ENCODE results near the gene CLCA2. TPM values are rescaled to one million over a fixed set of nuclear protein-coding genes. Genes with fewer than 3 reads are reported as not detected.
A peak's percentile ranks its signal among the peaks of the same experiment; 100 is the strongest.

The CLCA2 gene
- total RNA-seq, 1 experiment from 2014 or later = not detected

GRCh38 chr1:86409416-86410021, 14.5 kb upstream of the CLCA2 start:
- no peaks in the 10 kb centered on the region for H3K4me1 ChIP-seq (replicated peaks)

GRCh38 chr1:86410879-86411278, 13.1 kb upstream of the CLCA2 start:
- no peak for DNase-seq (ENCODE audit: low read depth in 1 of 2, low spot score in 2 of 2)
- peaks cover 9% of the 10 kb centered on the region; the same call in 1 of the 2 replicates for H3K27me3 ChIP-seq (replicated peaks)
- H3K4me1 ChIP-seq (replicated peaks) = no peaks in the 10 kb centered on the region
- no peaks in the 10 kb centered on the region for H3K9me3 ChIP-seq (replicated peaks)
- no peak overlapping the region for H3K4me3 ChIP-seq
- no peak overlapping the region for H3K27ac ChIP-seq
- H3K36me3 ChIP-seq = no peaks in the 10 kb centered on the region

More at GRCh38 chr1:86409416-86410021, 14.5 kb upstream of the CLCA2 start:
- no peak overlapping the region for H3K27ac ChIP-seq
- H3K9me3 ChIP-seq (replicated peaks) = no peaks in the 10 kb centered on the region
- no peak for DNase-seq (ENCODE audit: low read depth in 1 of 2, low spot score in 2 of 2)
- H3K27me3 ChIP-seq (replicated peaks) = peaks cover 11% of the 10 kb centered on the region; the same call in 1 of the 2 replicates
- H3K4me3 ChIP-seq = no peak overlapping the region
- H3K36me3 ChIP-seq = no peaks in the 10 kb centered on the region

GRCh38 chr1:86416343-86416742, 7.6 kb upstream of the CLCA2 start:
- H3K27ac ChIP-seq = no peak overlapping the region
- H3K4me3 ChIP-seq = no peak overlapping the region
- H3K27me3 ChIP-seq (replicated peaks) = no peaks in the 10 kb centered on the region
- H3K9me3 ChIP-seq (replicated peaks) = no peaks in the 10 kb centered on the region
- H3K4me1 ChIP-seq (replicated peaks) = peaks cover 13% of the 10 kb centered on the region
- H3K36me3 ChIP-seq = no peaks in the 10 kb centered on the region
- no peak for DNase-seq (ENCODE audit: low read depth in 1 of 2, low spot score in 2 of 2)

- Histone ChIP-seq H3K27ac (no peak overlapping the region), H3K4me3 (no peak overlapping the region), H3K9me3 (replicated peaks) (no peaks in the 10 kb centered on the region), H3K4me1 (replicated peaks) (peaks cover 25% of the 10 kb centered on the region), H3K36me3 (no peaks in the 10 kb centered on the region), H3K27me3 (replicated peaks) (no peaks in the 10 kb centered on the region)
- DNase-seq (ENCODE audit: low read depth in 1 of 2, low spot score in 2 of 2) = no peak
Measured at GRCh38 chr1:86419277-86419903, 4.6 kb upstream of the CLCA2 start.

GRCh38 chr1:86421601-86422280, 2.2 kb upstream of the CLCA2 start:
- Histone ChIP-seq H3K4me3 (no peak overlapping the region), H3K27me3 (replicated peaks) (no peaks in the 10 kb centered on the region), H3K4me1 (replicated peaks) (peaks cover 25% of the 10 kb centered on the region), H3K27ac (no peak overlapping the region), H3K36me3 (no peaks in the 10 kb centered on the region), H3K9me3 (replicated peaks) (no peaks in the 10 kb centered on the region)
- peak in 1 of 2 experiments; percentile 9 for DNase-seq (ENCODE audit: low read depth in 1 of 2, low spot score in 2 of 2)

- peaks cover 19% of the 10 kb centered on the region for H3K4me1 ChIP-seq (replicated peaks)
- H3K27ac ChIP-seq = no peak overlapping the region
- no peaks in the 10 kb centered on the region for H3K36me3 ChIP-seq
- no peak overlapping the region for H3K4me3 ChIP-seq
- H3K9me3 ChIP-seq (replicated peaks) = no peaks in the 10 kb centered on the region
- no peak for DNase-seq (ENCODE audit: low read depth in 1 of 2, low spot score in 2 of 2)
- H3K27me3 ChIP-seq (replicated peaks) = no peaks in the 10 kb centered on the region
Measured at GRCh38 chr1:86423473-86423872, 498 bp upstream of the CLCA2 start.

- no peak for DNase-seq (ENCODE audit: low read depth in 1 of 2, low spot score in 2 of 2)
- H3K4me1 ChIP-seq (replicated peaks) = peaks cover 9% of the 10 kb centered on the region
- no peak overlapping the region for H3K4me3 ChIP-seq
- no peaks in the 10 kb centered on the region for H3K36me3 ChIP-seq
- H3K9me3 ChIP-seq (replicated peaks) = no peaks in the 10 kb centered on the region
- H3K27me3 ChIP-seq (replicated peaks) = no peaks in the 10 kb centered on the region
- H3K27ac ChIP-seq = no peak overlapping the region
Measured at GRCh38 chr1:86429122-86429725, 5.3 kb downstream of the CLCA2 start.

GRCh38 chr1:86429835-86430234, 5.9 kb downstream of the CLCA2 start:
- Histone ChIP-seq H3K27me3 (replicated peaks) (no peaks in the 10 kb centered on the region), H3K4me1 (replicated peaks) (peaks cover 9% of the 10 kb centered on the region), H3K36me3 (no peaks in the 10 kb centered on the region), H3K4me3 (no peak overlapping the region), H3K27ac (no peak overlapping the region), H3K9me3 (replicated peaks) (no peaks in the 10 kb centered on the region)
- peak in 1 of 2 experiments; percentile 18 for DNase-seq (ENCODE audit: low read depth in 1 of 2, low spot score in 2 of 2)

- no peak for DNase-seq (ENCODE audit: low read depth in 1 of 2, low spot score in 2 of 2)
- H3K27me3 ChIP-seq (replicated peaks) = no peaks in the 10 kb centered on the region
- H3K36me3 ChIP-seq = no peaks in the 10 kb centered on the region
- H3K4me1 ChIP-seq (replicated peaks) = peaks cover 9% of the 10 kb centered on the region
- no peaks in the 10 kb centered on the region for H3K9me3 ChIP-seq (replicated peaks)
- H3K27ac ChIP-seq = no peak overlapping the region; the same call in 1 of the 2 replicates
- H3K4me3 ChIP-seq = no peak overlapping the region
Measured at GRCh38 chr1:86430376-86430775, 6.4 kb downstream of the CLCA2 start.

GRCh38 chr1:86434059-86434458, 10.1 kb downstream of the CLCA2 start:
- no peak for DNase-seq (ENCODE audit: low read depth in 1 of 2, low spot score in 2 of 2)
- Histone ChIP-seq H3K4me3 (no peak overlapping the region), H3K9me3 (replicated peaks) (no peaks in the 10 kb centered on the region)

GRCh38 chr1:86435327-86435726, 11.4 kb downstream of the CLCA2 start:
- no peaks in the 10 kb centered on the region for H3K36me3 ChIP-seq
- no peak overlapping the region for H3K27ac ChIP-seq
- no peaks in the 10 kb centered on the region for H3K9me3 ChIP-seq (replicated peaks)
- H3K4me3 ChIP-seq = no peak overlapping the region
- H3K27me3 ChIP-seq (replicated peaks) = peaks cover 8% of the 10 kb centered on the region; the same call in 1 of the 2 replicates
- H3K4me1 ChIP-seq (replicated peaks) = peaks cover under 1% of the 10 kb centered on the region
- DNase-seq (ENCODE audit: low read depth in 1 of 2, low spot score in 2 of 2) = no peak

More at GRCh38 chr1:86434059-86434458, 10.1 kb downstream of the CLCA2 start:
- Histone ChIP-seq H3K27me3 (replicated peaks) (peaks cover 4% of the 10 kb centered on the region; the same call in 1 of the 2 replicates), H3K27ac (no peak overlapping the region), H3K36me3 (no peaks in the 10 kb centered on the region), H3K4me1 (replicated peaks) (peaks cover 9% of the 10 kb centered on the region)

- Histone ChIP-seq H3K9me3 (replicated peaks) (no peaks in the 10 kb centered on the region), H3K27me3 (replicated peaks) (peaks cover 8% of the 10 kb centered on the region; the same call in 1 of the 2 replicates), H3K27ac (no peak overlapping the region), H3K4me1 (replicated peaks) (no peaks in the 10 kb centered on the region), H3K36me3 (no peaks in the 10 kb centered on the region), H3K4me3 (no peak overlapping the region)
- no peak for DNase-seq (ENCODE audit: low read depth in 1 of 2, low spot score in 2 of 2)
Measured at GRCh38 chr1:86436041-86436440, 12.1 kb downstream of the CLCA2 start.

- no peaks in the 10 kb centered on the region for H3K4me1 ChIP-seq (replicated peaks)
- no peaks in the 10 kb centered on the region for H3K9me3 ChIP-seq (replicated peaks)
- peaks cover 8% of the 10 kb centered on the region; the same call in 1 of the 2 replicates for H3K27me3 ChIP-seq (replicated peaks)
- no peak for DNase-seq (ENCODE audit: low read depth in 1 of 2, low spot score in 2 of 2)
- H3K27ac ChIP-seq = no peak overlapping the region
- H3K36me3 ChIP-seq = no peaks in the 10 kb centered on the region
- no peak overlapping the region for H3K4me3 ChIP-seq
Measured at GRCh38 chr1:86441581-86441980, 17.6 kb downstream of the CLCA2 start.

- Histone ChIP-seq H3K4me1 (replicated peaks) (no peaks in the 10 kb centered on the region), H3K4me3 (no peak overlapping the region), H3K36me3 (no peaks in the 10 kb centered on the region), H3K9me3 (replicated peaks) (no peaks in the 10 kb centered on the region), H3K27ac (no peak overlapping the region), H3K27me3 (replicated peaks) (peaks cover 8% of the 10 kb centered on the region; the same call in 1 of the 2 replicates)
- no peak for DNase-seq (ENCODE audit: low read depth in 1 of 2, low spot score in 2 of 2)
Measured at GRCh38 chr1:86441997-86442396, 18.0 kb downstream of the CLCA2 start.
